H9 (cell line): ENCODE measurements around the gene CDKAL1. TPM values are rescaled to one million over a fixed set of nuclear protein-coding genes. Genes with fewer than 3 reads are reported as not detected.

Experiments
- DNase-seq: peaks from one replicate; pipeline ENCODE4 v3.0.0-alpha.2; 2017
- H2AFZ ChIP-seq: one replicate; pipeline ENCODE4 v1.6.1; 2013; ENCODE audit warnings: mild to moderate bottlenecking, low read length, control low read depth, moderate library complexity
- H2AK5ac ChIP-seq: 2 replicates; pipeline ENCODE4 v1.6.1; 2013; ENCODE audit warnings: low read length, control low read depth, mixed read lengths; ENCODE audit not compliant: insufficient read length
- H2BK120ac ChIP-seq: one replicate; pipeline ENCODE4 v1.6.1; 2013; ENCODE audit warnings: low read depth, mild to moderate bottlenecking, low read length, control low read depth, inconsistent platforms; ENCODE audit not compliant: poor library complexity, severe bottlenecking
- H2BK12ac ChIP-seq: 2 replicates; pipeline ENCODE4 v1.6.1; 2013; ENCODE audit warnings: low read length, control low read depth, mixed read lengths, low read depth; ENCODE audit not compliant: insufficient read length
- H2BK15ac ChIP-seq: 2 replicates; pipeline ENCODE4 v1.6.1; 2013; ENCODE audit warnings: low read depth, low read length, control low read depth
- H2BK20ac ChIP-seq: one replicate; pipeline ENCODE4 v1.6.1; 2013; ENCODE audit warnings: low read depth, mild to moderate bottlenecking, low read length, control low read depth, inconsistent platforms; ENCODE audit not compliant: poor library complexity, severe bottlenecking
- H2BK5ac ChIP-seq: 2 replicates; pipeline ENCODE4 v1.6.1; 2013; ENCODE audit warnings: low read length, control low read depth, mixed read lengths; ENCODE audit not compliant: insufficient read length
- H3K14ac ChIP-seq: 2 replicates; pipeline ENCODE4 v1.6.1; 2013; ENCODE audit warnings: low read length, control low read depth; ENCODE audit not compliant: insufficient read depth
- H3K18ac ChIP-seq: 2 replicates; pipeline ENCODE4 v1.6.1; 2013; ENCODE audit warnings: low read depth, mild to moderate bottlenecking, mixed read lengths, low read length, control low read depth; ENCODE audit not compliant: insufficient read length
- H3K23ac ChIP-seq: 2 replicates; pipeline ENCODE4 v1.6.1; 2013; ENCODE audit warnings: low read length, control low read depth, mixed read lengths, low read depth; ENCODE audit not compliant: insufficient read length
- H3K23me2 ChIP-seq: 2 replicates; pipeline ENCODE4 v1.6.1; 2013; ENCODE audit warnings: low read depth, mild to moderate bottlenecking, mixed read lengths, low read length, control low read depth; ENCODE audit not compliant: insufficient read length, poor library complexity, severe bottlenecking
- H3K27ac ChIP-seq: 2 replicates; pipeline ENCODE4 v1.5.1; 2013; ENCODE audit warnings: low read length, control low read depth, mixed read lengths, low read depth; ENCODE audit not compliant: insufficient read length
- H3K27me3 ChIP-seq: 2 replicates; pipeline ENCODE4 v1.6.1; 2013; ENCODE audit warnings: low read length, control low read depth, inconsistent platforms; ENCODE audit not compliant: insufficient read depth
- H3K4ac ChIP-seq: 2 replicates; pipeline ENCODE4 v1.6.1; 2013; ENCODE audit warnings: low read depth, mild to moderate bottlenecking, control low read depth, inconsistent platforms, low read length, moderate library complexity
- H3K4me1 ChIP-seq: 2 replicates; pipeline ENCODE4 v1.6.1; 2013; ENCODE audit warnings: low read length, control low read depth, inconsistent platforms; ENCODE audit not compliant: insufficient read depth
- H3K4me2 ChIP-seq: 2 replicates; pipeline ENCODE4 v1.6.1; 2013; ENCODE audit warnings: low read length, control low read depth, mixed read lengths; ENCODE audit not compliant: insufficient read length, insufficient read depth
- H3K56ac ChIP-seq: 2 replicates; pipeline ENCODE4 v1.6.1; 2013; ENCODE audit warnings: low read depth, mild to moderate bottlenecking, mixed read lengths, low read length, control low read depth; ENCODE audit not compliant: insufficient read length
- H3K79me1 ChIP-seq: 2 replicates; pipeline ENCODE4 v1.6.1; 2013; ENCODE audit warnings: low read depth, mild to moderate bottlenecking, moderate library complexity, low read length, control low read depth, inconsistent platforms; ENCODE audit not compliant: insufficient read depth, poor library complexity, severe bottlenecking
- H3K79me2 ChIP-seq: 2 replicates; pipeline ENCODE4 v1.6.1; 2013; ENCODE audit warnings: low read length, control low read depth, inconsistent platforms; ENCODE audit not compliant: insufficient read depth
- H3K9ac ChIP-seq: 2 replicates; pipeline ENCODE4 v1.6.1; 2013; ENCODE audit warnings: low read length, control low read depth, mixed read lengths; ENCODE audit not compliant: insufficient read length; ENCODE audit errors: extremely low read depth
- H3K9me3 ChIP-seq: one replicate; pipeline ENCODE4 v1.6.1; 2013; ENCODE audit warnings: low read depth, low read length, inconsistent platforms; ENCODE audit not compliant: control insufficient read depth
- H3T11ph ChIP-seq: one replicate; pipeline ENCODE4 v1.6.1; 2013; ENCODE audit warnings: mild to moderate bottlenecking, low read length, control low read depth, inconsistent platforms
- H4K20me1 ChIP-seq: one replicate; pipeline ENCODE4 v1.6.1; 2013; ENCODE audit not compliant: control insufficient read depth, insufficient read length, insufficient read depth
- H4K5ac ChIP-seq: 2 replicates; pipeline ENCODE4 v1.6.1; 2013; ENCODE audit warnings: low read depth, mild to moderate bottlenecking, mixed read lengths, low read length, control low read depth; ENCODE audit not compliant: insufficient read length
- H4K8ac ChIP-seq: replicated peaks from 2 replicates; pipeline ENCODE4 v1.6.1; 2013; ENCODE audit warnings: low read length, control low read depth, mixed read lengths, low read depth; ENCODE audit not compliant: insufficient read length
- H4K91ac ChIP-seq: 2 replicates; pipeline ENCODE4 v1.6.1; 2013; ENCODE audit warnings: low read depth, mild to moderate bottlenecking, moderate library complexity, mixed read lengths, low read length, control low read depth; ENCODE audit not compliant: insufficient read length
- H3K27ac Mint-ChIP-seq, 3 experiments: 2 replicates in 2 of 3; 3 replicates in 1 of 3; pipeline ENCODE4 v1.8.0; 2020 to 2021; ENCODE audit warnings: mixed read lengths in 3 of 3, mild to moderate bottlenecking in 1 of 3, moderate library complexity in 1 of 3
- H3K27me3 Mint-ChIP-seq: 2 replicates; pipeline ENCODE4 v1.8.0; 2021; ENCODE audit warnings: low read depth, mild to moderate bottlenecking, moderate library complexity, mixed read lengths
- H3K36me3 Mint-ChIP-seq, 3 experiments: 2 replicates in 2 of 3; 3 replicates in 1 of 3; pipeline ENCODE4 v1.8.0; 2020 to 2021; ENCODE audit warnings: low read depth in 3 of 3, mixed read lengths in 3 of 3; ENCODE audit not compliant: insufficient read depth in 1 of 3
- H3K4me1 Mint-ChIP-seq, 2 experiments: 2 replicates each; pipeline ENCODE4 v1.8.0; 2020; ENCODE audit warnings: mixed read lengths in 2 of 2
- H3K4me3 Mint-ChIP-seq, 2 experiments: 2 replicates in 1 of 2; 3 replicates in 1 of 2; pipeline ENCODE4 v1.8.0; 2020 to 2021; ENCODE audit warnings: mild to moderate bottlenecking in 2 of 2, mixed read lengths in 2 of 2, moderate library complexity in 1 of 2
- H3K9me3 Mint-ChIP-seq, 2 experiments: 2 replicates in 1 of 2; 3 replicates in 1 of 2; pipeline ENCODE4 v1.8.0; 2020; ENCODE audit warnings: mild to moderate bottlenecking in 2 of 2, mixed read lengths in 2 of 2, moderate library complexity in 1 of 2
- CTCF ChIP-seq: fragments of 200-600 bp; sonication (generic); conservative IDR thresholded peaks from 3 replicates; pipeline ENCODE4 v1.8.0; 2021; ENCODE audit warnings: antibody characterized with exemption, mild to moderate bottlenecking
- WGBS: extraction: QIAGEN DNeasy Blood & Tissue Kit; methylation state at CpG from one replicate; pipeline ENCODE4 v1.1.7; 2013; ENCODE audit warnings: missing lambda C conversion rate, low lambda C conversion rate, mixed read lengths; ENCODE audit not compliant: insufficient read length; ENCODE audit errors: extremely low coverage; 5-methylcytosine and 5-hydroxymethylcytosine counted together
- total RNA-seq: library from RNA; stranded (reverse); gene quantifications from 2 replicates; pipeline ENCODE4 v1.2.1, GENCODE V29; 2021

CDKAL1 gene
- total RNA-seq, 1 experiment from 2014 or later, result 23.0 TPM

- no peaks in the 10 kb centered on the region for H3K9me3 ChIP-seq
- H2BK20ac ChIP-seq, result no peak overlapping the region
- H2BK15ac ChIP-seq, result no peak overlapping the region
- H3K4me1 ChIP-seq, result no peaks in the 10 kb centered on the region
- H3K56ac ChIP-seq, result no peak overlapping the region
- H3K27ac ChIP-seq, result no peak overlapping the region
- WGBS, result no CpG with 5 or more reads among the region's 2 CpGs
- H3K79me2 ChIP-seq, result no peaks in the 10 kb centered on the region
- H3K23me2 ChIP-seq, result no peaks in the 10 kb centered on the region
- no peak overlapping the region for H4K8ac ChIP-seq
- no peak overlapping the region for H4K5ac ChIP-seq
- Mint-ChIP-seq H3K27me3 (no peaks in the 10 kb centered on the region), H3K4me3 (no peak overlapping the region), H3K27ac (no peak overlapping the region), H3K36me3 (no peaks in the 10 kb centered on the region), H3K9me3 (no peaks in the 10 kb centered on the region), H3K4me1 (peaks cover 10 to 13% of the 10 kb centered on the region in 2 experiments)
- no peak overlapping the region for H3K23ac ChIP-seq
- no peak overlapping the region for H2AK5ac ChIP-seq
- H2BK12ac ChIP-seq, result no peak overlapping the region
- no peak overlapping the region for H3T11ph ChIP-seq
- H3K4me2 ChIP-seq, result no peak overlapping the region
- H3K4ac ChIP-seq, result no peak overlapping the region
- no peak for TF ChIP-seq CTCF
- H4K91ac ChIP-seq, result no peak overlapping the region
- DNase-seq, result no peak
- no peak overlapping the region for H3K14ac ChIP-seq
- H3K9ac ChIP-seq, result no peak overlapping the region
- no peak overlapping the region for H3K18ac ChIP-seq
- H3K79me1 ChIP-seq, result no peaks in the 10 kb centered on the region
- no peak overlapping the region for H2BK120ac ChIP-seq
- no peaks in the 10 kb centered on the region for H3K27me3 ChIP-seq
- no peak overlapping the region for H2BK5ac ChIP-seq
- no peaks in the 10 kb centered on the region for H4K20me1 ChIP-seq
- no peak overlapping the region for H2AFZ ChIP-seq
Measured at GRCh38 chr6:21147995-21148394, 613.7 kb downstream of the CDKAL1 start.
